GM23338 (cell line): ENCODE results near the gene S1PR1. TPM values are rescaled to one million over a fixed set of nuclear protein-coding genes. Genes with fewer than 3 reads are reported as not detected.

Experiments
- ATAC-seq: fragments of 200-7000 bp; cut with Tn5 transposase; 3 replicates; pipeline ENCODE4 v1.9.1; 2020
- DNase-seq: peaks from one replicate; pipeline ENCODE4 v3.0.0-alpha.2; 2015; ENCODE audit warnings: low spot score
- H2AFZ ChIP-seq: fragments of 200-600 bp; sonication (generic); 2 replicates; pipeline ENCODE4 v1.8.0; 2016; ENCODE audit warnings: antibody characterized with exemption, mild to moderate bottlenecking, moderate library complexity
- H3F3A ChIP-seq: fragments of 200-600 bp; sonication (generic); replicated peaks from 2 replicates; pipeline ENCODE4 v1.8.0; 2017; ENCODE audit warnings: antibody characterized with exemption, mixed run types, low read depth
- H3K27ac ChIP-seq: fragments of 200-600 bp; sonication (generic); 2 replicates; pipeline ENCODE4 v1.6.1; 2016; ENCODE audit warnings: low read depth
- H3K27me3 ChIP-seq: fragments of 200-600 bp; sonication (generic); 2 replicates; pipeline ENCODE4 v1.8.0; 2016; ENCODE audit warnings: mild to moderate bottlenecking, mixed run types, moderate library complexity; ENCODE audit not compliant: insufficient read depth
- H3K36me3 ChIP-seq: fragments of 200-600 bp; sonication (generic); 2 replicates; pipeline ENCODE4 v1.8.0; 2016; ENCODE audit warnings: mild to moderate bottlenecking; ENCODE audit not compliant: insufficient read depth
- H3K4me1 ChIP-seq: fragments of 200-600 bp; sonication (generic); 2 replicates; pipeline ENCODE4 v1.8.0; 2016; ENCODE audit warnings: mild to moderate bottlenecking, moderate library complexity; ENCODE audit not compliant: insufficient read depth
- H3K4me2 ChIP-seq: fragments of 200-600 bp; sonication (generic); 2 replicates; pipeline ENCODE4 v1.7.1; 2017; ENCODE audit warnings: mixed run types
- H3K4me3 ChIP-seq: fragments of 200-600 bp; sonication (generic); 2 replicates; pipeline ENCODE4 v1.6.1; 2016; ENCODE audit warnings: mixed run types
- H3K79me2 ChIP-seq: fragments of 200-600 bp; sonication (generic); replicated peaks from 2 replicates; pipeline ENCODE4 v1.8.0; 2017; ENCODE audit warnings: mild to moderate bottlenecking; ENCODE audit not compliant: insufficient read depth
- H3K9me2 ChIP-seq: fragments of 200-600 bp; sonication (generic); 2 replicates; pipeline ENCODE4 v1.8.0; 2017; ENCODE audit not compliant: insufficient read depth
- H4K20me1 ChIP-seq: fragments of 200-600 bp; sonication (generic); replicated peaks from 2 replicates; pipeline ENCODE4 v1.8.0; 2017; ENCODE audit warnings: mild to moderate bottlenecking; ENCODE audit not compliant: insufficient read depth
- H3K27ac Mint-ChIP-seq: 2 replicates; pipeline ENCODE4 v1.8.0; 2020; ENCODE audit warnings: inconsistent platforms, mild to moderate bottlenecking, moderate library complexity, mixed read lengths
- H3K27me3 Mint-ChIP-seq: 3 replicates; pipeline ENCODE4 v1.8.0; 2022; ENCODE audit warnings: low read depth, mild to moderate bottlenecking, moderate library complexity, mixed read lengths, inconsistent platforms; ENCODE audit not compliant: insufficient read depth, poor library complexity
- H3K36me3 Mint-ChIP-seq: 3 replicates; pipeline ENCODE4 v1.8.0; 2021; ENCODE audit warnings: low read depth, mild to moderate bottlenecking, inconsistent platforms, moderate library complexity, mixed read lengths
- H3K4me1 Mint-ChIP-seq: 3 replicates; pipeline ENCODE4 v1.8.0; 2020; ENCODE audit warnings: mild to moderate bottlenecking, inconsistent platforms, mixed read lengths
- H3K4me3 Mint-ChIP-seq: 3 replicates; pipeline ENCODE4 v1.8.0; 2021; ENCODE audit warnings: moderate library complexity, mild to moderate bottlenecking, inconsistent platforms, mixed read lengths
- H3K9me3 Mint-ChIP-seq: 3 replicates; pipeline ENCODE4 v1.8.0; 2020; ENCODE audit warnings: moderate library complexity, mild to moderate bottlenecking, inconsistent platforms, mixed read lengths
- CREB1 ChIP-seq: fragments of 250-450 bp; sonication (Bioruptor Pico); IDR thresholded peaks from 2 replicates; pipeline ENCODE4 v1.5.0; 2020; ENCODE audit warnings: low read depth, mild to moderate bottlenecking, moderate library complexity
- CTCF ChIP-seq, 2 experiments: fragments of 200-600 bp in 1 of 2; sonication (generic) in 1 of 2; conservative IDR thresholded peaks; 2 replicates each; pipeline versions ENCODE4 v1.5.1 to v1.6.1; 2016 to 2017; ENCODE audit warnings: antibody characterized with exemption in 2 of 2, low read depth in 2 of 2, mild to moderate bottlenecking in 2 of 2, moderate library complexity in 1 of 2
- EZH2phosphoT487 ChIP-seq: fragments of 200-600 bp; sonication (generic); IDR thresholded peaks from one replicate; pipeline ENCODE4 v1.8.1; 2018; ENCODE audit warnings: antibody characterized with exemption; ENCODE audit not compliant: unreplicated experiment
- JUNB ChIP-seq: IDR thresholded peaks from one replicate; pipeline ENCODE4 v1.6.1; 2016; ENCODE audit warnings: antibody characterized with exemption; ENCODE audit not compliant: unreplicated experiment
- NANOG ChIP-seq: IDR thresholded peaks from 2 replicates; pipeline ENCODE4 v1.6.1; 2016; ENCODE audit warnings: antibody characterized with exemption, borderline replicate concordance
- POLR2AphosphoS5 ChIP-seq: IDR thresholded peaks from 2 replicates; pipeline ENCODE4 v1.6.1; 2016; ENCODE audit warnings: antibody characterized with exemption, low read depth
- STAT1 ChIP-seq: IDR thresholded peaks from one replicate; pipeline ENCODE4 v1.6.1; 2016; ENCODE audit warnings: antibody characterized with exemption; ENCODE audit not compliant: unreplicated experiment
- ZNF114 ChIP-seq: fragments of 250-450 bp; sonication (Bioruptor Pico); IDR thresholded peaks from 2 replicates; pipeline ENCODE4 v1.5.0; 2020; ENCODE audit warnings: mild to moderate bottlenecking, moderate library complexity
- ZNF462 ChIP-seq: fragments of 250-450 bp; sonication (Bioruptor Pico); IDR thresholded peaks from 2 replicates; pipeline ENCODE4 v1.5.0; 2020; ENCODE audit warnings: mild to moderate bottlenecking, moderate library complexity
- polyA plus RNA-seq: library from polyadenylated mRNA; unstranded; fragments of >200 nt; fragmentation: Nextera tagmentation; extraction: Ambion mirVana; gene quantifications from 2 replicates; pipeline ENCODE4 v1.2.1, GENCODE V29; 2016
- total RNA-seq: library from RNA; depleted of rRNA; stranded (reverse); fragments of >200 nt; shearing (Covaris generic); gene quantifications from 2 replicates; pipeline ENCODE4 v1.2.3, GENCODE V29; 2014
- TF ChIP-seq, protein P1 (sequence below): IDR thresholded peaks from 2 replicates; pipeline ENCODE4 v1.6.1; 2016; ENCODE audit warnings: antibody characterized with exemption

S1PR1 gene
- total and polyA plus RNA-seq, 2 experiments from 2014 or later, result 2.6 to 4.1 TPM

DNA sequence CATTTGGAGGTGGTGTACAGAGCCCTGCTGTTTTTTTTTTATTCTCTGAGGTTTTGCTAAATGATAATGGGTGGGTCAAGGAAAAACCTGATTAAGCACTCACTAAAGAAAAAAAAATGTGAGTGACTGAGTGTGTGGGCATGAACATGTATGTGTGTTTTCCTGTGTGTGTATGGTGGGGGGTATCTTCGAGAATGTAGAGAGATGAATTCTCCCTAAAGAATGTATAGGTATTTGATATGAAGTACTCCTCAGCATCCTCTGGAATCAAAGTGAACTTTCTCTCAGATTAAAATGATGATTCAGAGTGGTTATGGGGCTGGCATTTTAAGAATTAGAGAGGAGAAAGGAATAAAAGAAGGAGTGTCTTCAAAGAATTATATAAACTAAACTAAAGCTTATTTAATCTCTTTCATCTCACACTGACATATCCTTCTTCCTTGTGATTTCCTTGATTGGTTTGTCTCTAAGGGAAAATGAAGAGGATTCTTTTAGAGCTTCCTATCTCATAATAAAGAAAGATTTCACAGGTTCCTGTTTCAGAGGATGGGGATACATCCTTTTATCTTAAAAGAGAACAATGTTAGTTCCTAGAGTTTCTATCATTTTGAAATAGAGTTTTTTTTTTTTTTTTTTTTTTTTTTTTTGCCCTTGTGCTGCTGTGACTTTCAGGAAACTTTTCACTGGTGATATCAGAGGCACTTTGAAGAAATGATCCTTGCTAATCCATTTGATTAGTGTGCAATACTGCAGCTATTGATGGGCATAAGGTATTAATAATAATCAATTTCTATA, 23.9 kb downstream of the S1PR1 start:
- no peaks in the 10 kb centered on the region for H3K36me3 Mint-ChIP-seq
- peaks cover 12% of the 10 kb centered on the region for H3K4me1 ChIP-seq
- H2AFZ ChIP-seq, result no peak overlapping the region
- H4K20me1 ChIP-seq, result no peaks in the 10 kb centered on the region
- H3K27me3 Mint-ChIP-seq, result peaks cover 3% of the 10 kb centered on the region
- no peaks in the 10 kb centered on the region for H3K9me2 ChIP-seq
- no peak overlapping the region for H3K4me3 ChIP-seq
- H3K36me3 ChIP-seq, result no peaks in the 10 kb centered on the region
- H3K79me2 ChIP-seq, result no peaks in the 10 kb centered on the region
- H3K4me3 Mint-ChIP-seq, result no peak overlapping the region
- TF ChIP-seq JUNB (no peak), CTCF (conservative IDR thresholded peaks at IDR 0.05; ENCODE audit: low read depth in 2 of 2) (no peak)
- no peak overlapping the region for H3K27ac ChIP-seq
- ATAC-seq (no peak), DNase-seq (no peak)
- H3F3A ChIP-seq, result no peaks in the 10 kb centered on the region
- no peak overlapping the region for H3K27ac Mint-ChIP-seq
- H3K27me3 ChIP-seq, result no peaks in the 10 kb centered on the region
- H3K9me3 Mint-ChIP-seq, result no peaks in the 10 kb centered on the region
- H3K4me2 ChIP-seq, result no peak overlapping the region
- H3K4me1 Mint-ChIP-seq, result peaks cover 28% of the 10 kb centered on the region

DNA sequence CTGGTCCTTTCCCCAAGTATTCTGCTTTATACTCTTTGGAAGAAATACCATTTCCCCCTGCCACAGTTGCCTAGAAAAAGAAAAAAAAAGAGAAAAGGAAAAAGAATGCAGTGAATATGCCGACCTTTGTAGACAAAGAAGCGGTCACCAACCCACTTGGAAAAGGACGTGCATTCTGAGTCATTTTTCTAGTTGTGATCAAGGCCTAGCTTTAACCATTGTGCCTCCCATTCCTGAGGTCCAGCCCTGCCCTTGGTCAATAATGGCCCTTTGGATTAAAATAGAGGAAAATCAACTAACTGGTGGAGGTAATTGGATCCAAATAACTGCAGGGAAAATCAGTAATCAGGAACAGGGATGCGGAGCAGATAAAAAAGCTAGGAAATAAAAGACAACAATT, 24.8 kb downstream of the S1PR1 start:
- no peaks in the 10 kb centered on the region for H3K36me3 Mint-ChIP-seq
- Histone ChIP-seq H2AFZ (peak overlapping the region; percentile 74), H3K9me2 (no peaks in the 10 kb centered on the region), H3K4me2 (no peak overlapping the region), H3K4me1 (peaks cover 12% of the 10 kb centered on the region), H3K27ac (no peak overlapping the region), H3K79me2 (no peaks in the 10 kb centered on the region), H4K20me1 (no peaks in the 10 kb centered on the region), H3K36me3 (no peaks in the 10 kb centered on the region), H3F3A (no peaks in the 10 kb centered on the region), H3K27me3 (no peaks in the 10 kb centered on the region), H3K4me3 (no peak overlapping the region)
- DNase-seq (no peak), ATAC-seq (no peak)
- H3K27me3 Mint-ChIP-seq, result peaks cover 3% of the 10 kb centered on the region
- no peak overlapping the region for H3K4me3 Mint-ChIP-seq
- peak overlapping the region; percentile 75; the same call in 1 of the 2 replicates for H3K27ac Mint-ChIP-seq
- peaks cover 28% of the 10 kb centered on the region for H3K4me1 Mint-ChIP-seq
- H3K9me3 Mint-ChIP-seq, result no peaks in the 10 kb centered on the region
- TF ChIP-seq JUNB, result no peak
- TF ChIP-seq STAT1, result no peak
- TF ChIP-seq EZH2phosphoT487, result no peak
- no peak for TF ChIP-seq CREB1
- TF ChIP-seq ZNF462 (CRISPR knock-in tag), result no peak
- no peak for TF ChIP-seq ZNF114 (CRISPR knock-in tag)
- TF ChIP-seq, protein P1, sequence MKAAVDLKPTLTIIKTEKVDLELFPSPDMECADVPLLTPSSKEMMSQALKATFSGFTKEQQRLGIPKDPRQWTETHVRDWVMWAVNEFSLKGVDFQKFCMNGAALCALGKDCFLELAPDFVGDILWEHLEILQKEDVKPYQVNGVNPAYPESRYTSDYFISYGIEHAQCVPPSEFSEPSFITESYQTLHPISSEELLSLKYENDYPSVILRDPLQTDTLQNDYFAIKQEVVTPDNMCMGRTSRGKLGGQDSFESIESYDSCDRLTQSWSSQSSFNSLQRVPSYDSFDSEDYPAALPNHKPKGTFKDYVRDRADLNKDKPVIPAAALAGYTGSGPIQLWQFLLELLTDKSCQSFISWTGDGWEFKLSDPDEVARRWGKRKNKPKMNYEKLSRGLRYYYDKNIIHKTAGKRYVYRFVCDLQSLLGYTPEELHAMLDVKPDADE, result no peak
- no peak for TF ChIP-seq POLR2AphosphoS5
- TF ChIP-seq NANOG, result no peak
- TF ChIP-seq CTCF (conservative IDR thresholded peaks at IDR 0.05; ENCODE audit: low read depth in 2 of 2), result no peak
